HG03159 (cell line): ENCODE results near the gene PKDCC.
A peak's percentile ranks its signal among the peaks of the same experiment; 100 is the strongest.

ENCODE experiments used
- ATAC-seq: cut with Tn5 transposase; IDR thresholded peaks from one replicate; pipeline ENCODE4 v1.9.1; 2021; ENCODE audit warnings: mild to moderate bottlenecking, moderate library complexity; ENCODE audit not compliant: unreplicated experiment

The PKDCC gene

DNA sequence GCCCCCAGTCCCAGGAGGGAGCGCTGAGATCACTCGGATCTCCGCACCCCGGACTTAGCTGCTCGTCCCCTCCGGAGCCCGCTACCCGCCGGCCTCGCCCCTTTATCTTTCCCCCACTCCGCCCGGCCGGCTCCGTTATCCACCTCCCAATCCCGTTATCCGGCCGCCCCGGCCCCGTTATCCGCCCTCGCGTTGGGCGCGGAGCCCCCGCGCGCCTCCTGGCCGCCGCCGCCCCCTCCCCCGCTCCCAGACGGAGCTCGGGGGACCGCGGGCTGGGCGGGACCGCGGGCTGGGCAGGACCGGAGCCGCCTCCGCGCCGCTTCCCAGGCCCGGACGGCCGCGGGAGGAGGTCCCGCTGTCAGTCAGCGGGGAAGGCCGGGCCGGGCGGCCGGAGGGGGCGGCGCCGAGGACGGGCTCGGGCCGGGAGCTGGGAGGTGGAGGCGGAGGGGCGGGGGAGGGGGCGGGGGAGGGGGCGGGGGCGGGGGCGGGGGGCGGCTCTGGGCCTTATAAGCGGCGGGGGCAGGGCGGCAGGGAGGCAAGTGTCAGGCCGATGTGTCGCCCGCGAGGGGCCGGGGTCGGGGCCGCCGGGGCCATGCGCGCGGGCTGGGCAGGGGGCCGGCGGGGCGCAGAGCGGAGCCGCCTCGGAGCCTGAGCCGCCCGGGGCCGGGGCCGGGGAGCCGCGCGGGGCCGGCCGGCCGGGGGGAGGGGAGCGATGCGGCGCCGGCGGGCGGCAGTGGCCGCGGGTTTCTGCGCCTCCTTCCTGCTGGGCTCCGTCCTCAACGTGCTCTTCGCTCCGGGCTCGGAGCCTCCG lies at the start of gene PKDCC:
TSS of gene PKDCC (plus strand) at position 534 of the 811 bp plus-strand sequence. CDS start at position 713, 179 bp downstream.
- ATAC-seq = peak; percentile 48

DNA sequence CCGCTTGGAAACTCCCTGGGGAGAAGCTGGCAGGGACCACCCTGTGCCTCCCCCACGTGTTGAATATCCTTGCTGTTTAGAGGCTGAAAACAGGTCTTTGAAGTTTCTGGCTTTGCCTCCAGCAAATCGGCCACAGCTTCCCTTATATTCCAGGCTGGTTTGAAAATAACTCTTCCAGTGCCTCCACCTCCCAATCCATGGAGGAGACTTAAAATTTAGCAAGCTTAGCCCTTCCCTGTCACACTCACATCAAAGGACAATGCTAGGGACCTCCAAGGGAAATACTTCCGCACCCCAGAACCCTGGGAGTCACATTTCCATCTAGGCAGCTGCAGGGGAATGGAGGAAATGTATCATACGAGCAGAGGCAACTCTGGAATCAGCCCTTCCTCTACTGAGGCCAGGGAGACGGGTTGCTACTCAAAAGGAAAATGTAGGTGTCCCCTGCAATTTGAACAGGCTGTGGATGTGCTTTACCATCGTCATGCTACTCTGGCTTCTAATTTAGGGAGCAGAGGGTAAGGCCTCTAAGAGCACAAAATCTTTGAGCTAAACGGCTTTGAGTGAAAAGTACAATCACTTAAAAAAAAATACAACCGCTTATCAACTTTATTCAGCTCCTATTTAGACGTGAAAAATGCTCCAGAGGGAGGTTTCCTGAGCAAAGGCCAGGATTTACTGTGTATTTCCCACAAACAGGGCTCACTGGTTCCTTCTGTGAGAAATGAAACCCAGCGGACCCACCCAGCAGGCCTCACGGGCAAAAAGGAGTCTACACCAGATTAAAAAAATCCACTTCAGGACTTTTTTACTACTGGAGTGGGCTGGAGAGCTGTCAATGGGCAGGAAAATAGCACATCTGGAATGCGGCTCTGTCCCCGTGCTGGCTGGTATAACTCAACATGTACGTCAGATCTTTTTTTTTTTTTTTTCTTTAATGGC lies 49.4 kb upstream of the PKDCC start:
- ATAC-seq = no peak

DNA sequence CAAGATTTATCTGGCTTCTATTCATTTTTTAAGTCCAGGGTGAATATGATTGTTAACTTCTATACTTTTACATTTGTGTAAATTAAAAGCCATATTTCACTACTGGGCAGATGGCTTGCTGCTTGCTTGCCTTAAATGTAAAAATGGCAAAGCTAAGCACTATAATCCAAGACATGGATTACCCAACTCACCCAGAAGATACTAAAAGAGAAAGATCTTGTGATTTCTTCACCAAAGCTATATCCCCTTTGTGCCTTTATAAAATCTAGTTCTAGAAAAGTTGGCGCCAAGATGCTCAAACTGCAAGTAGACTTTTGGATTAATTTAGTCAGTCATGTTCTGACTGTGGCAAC lies 48.7 kb upstream of the PKDCC start:
- ATAC-seq = no peak

GRCh38 chr2:41999592-42000281 lies 48.1 kb upstream of the PKDCC start:
- no peak for ATAC-seq

- ATAC-seq = no peak
These were observed 46.1 kb upstream of the PKDCC start for GRCh38 chr2:42001711-42002201.

- ATAC-seq = no peak
These were observed 40.3 kb upstream of the PKDCC start for GRCh38 chr2:42007551-42007950.

DNA sequence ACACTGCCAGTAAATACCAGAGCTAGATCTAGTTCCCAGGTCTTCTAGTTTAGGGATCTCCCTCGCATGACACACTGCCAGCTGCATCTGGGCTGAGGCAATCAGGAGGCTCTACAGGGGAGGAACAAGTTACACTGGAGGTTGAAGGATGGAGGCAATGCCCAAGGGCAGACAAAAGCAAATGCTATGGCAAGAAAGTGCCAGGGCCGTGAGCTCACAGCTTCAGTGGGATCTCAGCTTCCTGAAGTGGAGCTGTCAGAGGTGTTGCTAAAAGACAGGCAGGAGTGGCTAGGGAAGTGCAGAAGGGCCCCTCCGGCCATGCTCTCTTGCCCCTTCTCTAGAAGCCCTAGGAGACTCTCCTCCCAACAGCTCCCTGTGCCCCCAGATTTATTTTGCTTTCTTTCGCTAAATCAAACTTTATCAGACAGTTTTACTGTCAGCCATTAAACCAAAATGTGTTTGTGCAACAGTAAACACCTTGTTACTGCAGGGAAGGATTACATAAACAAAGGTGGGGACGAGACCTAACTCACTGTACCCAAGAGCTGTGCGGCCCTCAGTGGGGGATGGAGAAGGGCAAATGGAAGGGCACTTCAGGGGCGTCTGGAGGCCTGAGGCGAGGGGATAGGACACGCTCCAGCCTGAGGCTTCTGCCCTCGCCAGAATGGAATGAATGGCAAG lies 39.4 kb upstream of the PKDCC start:
- no peak for ATAC-seq

- no peak for ATAC-seq
These were observed 37.9 kb upstream of the PKDCC start for GRCh38 chr2:42009657-42010580.

GRCh38 chr2:42010743-42011298 lies 37.0 kb upstream of the PKDCC start:
- no peak for ATAC-seq

DNA sequence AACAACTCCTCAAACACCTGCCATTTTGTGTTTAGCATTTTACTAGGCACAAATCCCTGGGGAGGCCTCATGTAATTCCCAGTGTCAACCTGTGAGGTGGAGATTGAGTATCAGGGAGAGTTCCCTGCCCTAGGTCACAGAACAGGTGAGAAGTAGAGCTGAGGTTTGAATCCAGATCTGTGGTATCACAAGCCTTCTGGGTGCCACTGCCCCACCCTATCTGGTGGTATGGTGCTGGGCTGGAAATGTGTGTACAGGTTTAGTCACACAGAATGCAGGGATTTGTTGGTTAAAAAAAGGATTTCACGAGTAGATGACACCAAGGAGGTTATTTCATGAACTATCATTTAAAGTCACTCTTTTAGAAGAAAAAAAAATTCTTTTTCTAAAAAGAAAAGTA lies 35.7 kb upstream of the PKDCC start:
- ATAC-seq = no peak

DNA sequence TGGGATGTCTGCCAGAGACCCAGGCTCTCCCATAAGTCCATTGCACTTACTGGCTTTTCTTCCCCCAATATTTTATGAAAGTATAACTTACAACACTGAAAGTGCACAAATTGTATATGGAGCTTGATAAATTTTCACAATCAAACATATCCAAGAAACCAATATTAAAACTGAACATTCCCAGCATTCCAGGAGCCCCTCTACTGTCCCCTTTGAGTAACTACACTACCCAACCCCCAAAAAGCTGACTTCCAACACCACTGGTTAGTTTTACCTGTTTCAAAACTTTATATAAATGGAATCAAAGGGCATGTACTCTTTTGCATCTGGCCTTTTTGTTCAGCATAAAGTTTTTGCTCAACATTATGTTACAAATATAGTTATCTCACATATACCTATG lies 35.2 kb upstream of the PKDCC start:
- no peak for ATAC-seq

GRCh38 chr2:42013409-42013808 lies 34.4 kb upstream of the PKDCC start:
- ATAC-seq = no peak

DNA sequence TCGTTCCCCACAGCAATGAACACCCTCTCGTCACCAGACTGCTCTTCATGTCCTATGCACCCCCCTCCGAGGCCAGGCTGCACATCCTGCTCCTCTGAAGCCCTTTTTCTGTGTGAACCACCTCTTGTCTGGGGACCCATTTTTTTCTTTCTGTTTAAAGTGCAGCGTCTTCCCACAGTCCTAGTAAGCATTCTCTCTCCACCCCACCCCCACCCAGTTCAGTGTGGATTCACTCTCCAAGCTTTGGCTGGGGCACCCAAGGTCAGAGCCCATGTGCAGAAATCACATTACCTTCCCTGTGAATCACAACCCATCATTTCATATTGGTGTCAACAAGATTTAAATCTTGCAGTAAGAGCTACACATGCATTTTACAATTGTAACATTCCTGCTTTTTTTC lies 26.4 kb upstream of the PKDCC start:
- no peak for ATAC-seq

- ATAC-seq = no peak
These were observed 22.7 kb upstream of the PKDCC start for GRCh38 chr2:42025151-42025582.

- no peak for ATAC-seq
These were observed 21.5 kb upstream of the PKDCC start for GRCh38 chr2:42026272-42026671.

- peak; percentile 67 for ATAC-seq
These were observed 19.2 kb upstream of the PKDCC start for GRCh38 chr2:42028571-42029148.

GRCh38 chr2:42029171-42029570 lies 18.6 kb upstream of the PKDCC start:
- peak; percentile 23 for ATAC-seq

DNA sequence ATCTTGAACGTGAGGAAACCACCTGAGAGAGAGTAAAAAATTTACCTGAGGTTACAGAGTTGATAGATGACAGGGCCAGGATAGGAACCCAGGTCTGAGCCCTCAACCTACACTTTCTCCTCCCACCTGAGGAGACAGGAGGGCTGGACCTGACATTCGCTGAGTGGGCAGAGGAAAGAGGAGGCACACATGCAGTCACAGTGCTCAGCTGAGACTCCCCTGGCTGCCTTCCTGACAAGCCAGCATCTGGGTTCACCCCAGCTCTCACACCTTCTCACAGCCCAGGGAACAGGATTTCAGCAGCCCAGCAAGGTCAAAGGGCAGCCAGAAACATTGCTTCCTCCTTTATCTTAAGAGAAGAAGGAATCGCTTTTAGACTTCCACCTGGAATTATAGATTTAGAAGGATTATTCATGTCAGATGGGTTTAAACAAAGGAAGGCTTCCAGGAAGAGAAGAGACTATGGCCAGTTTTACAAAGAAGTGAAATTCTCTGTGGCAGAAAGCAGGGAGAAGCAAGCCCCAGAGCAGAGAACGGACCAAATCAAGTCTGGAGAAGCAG lies 18.1 kb upstream of the PKDCC start:
- ATAC-seq = no peak
